ENCODE results near the gene OR2K2.

DNA sequence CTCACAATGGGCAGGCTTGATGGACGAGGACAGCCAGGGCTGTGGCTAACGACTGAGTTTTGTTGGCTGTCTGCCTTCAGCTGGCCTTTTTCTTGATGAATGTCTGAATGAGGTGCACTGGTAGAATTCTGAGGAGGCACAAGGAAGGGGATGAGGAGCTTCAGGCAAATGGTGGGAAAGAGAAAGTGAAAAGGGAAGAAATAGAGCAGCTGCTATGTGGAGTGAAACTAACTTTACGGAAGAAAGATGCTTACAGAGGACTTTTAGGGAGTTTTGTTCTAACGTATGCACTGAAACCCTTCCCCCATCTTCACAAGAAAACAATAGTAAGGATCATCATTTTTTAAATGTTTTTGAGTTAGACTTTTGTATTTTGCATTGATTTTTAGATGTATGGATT, 45.3 kb downstream of the OR2K2 start:
- TF ChIP-seq CTCF (conservative IDR thresholded peaks at IDR 0.05) (no peak), EZH2 (IDR thresholded peaks at IDR 0.05; ENCODE audit: low read depth) (no peak)

All from PC-9 (cell line).